ENCODE data around the gene RYR2.

The RYR2 gene

GRCh38 chr1:237670302-237670701, 628.3 kb downstream of the RYR2 start:
- no peak for TF ChIP-seq CTCF (IDR thresholded peaks at IDR 0.05; ENCODE audit: low read depth, low read length)
- no peak for DNase-seq (ENCODE audit: low read depth in 2 of 2)

GRCh38 chr1:237671262-237671661, 629.3 kb downstream of the RYR2 start:
- peak in 1 of 2 donors; percentile 4 for DNase-seq (ENCODE audit: low read depth in 2 of 2)
- H3K4me3 ChIP-seq (replicated peaks in 1 of 2; ENCODE audit: low read depth in 2 of 2, low read length in 2 of 2), result no peak overlapping the region
- TF ChIP-seq CTCF (IDR thresholded peaks at IDR 0.05; ENCODE audit: low read depth, low read length), result no peak

More at GRCh38 chr1:237670302-237670701, 628.3 kb downstream of the RYR2 start:
- H3K4me3 ChIP-seq (replicated peaks in 1 of 2; ENCODE audit: low read depth in 2 of 2, low read length in 2 of 2), result no peak overlapping the region

GRCh38 chr1:237671935-237672334, 630.0 kb downstream of the RYR2 start:
- no peak overlapping the region for H3K4me3 ChIP-seq (replicated peaks in 1 of 2; ENCODE audit: low read depth in 2 of 2, low read length in 2 of 2)
- TF ChIP-seq CTCF (IDR thresholded peaks at IDR 0.05; ENCODE audit: low read depth, low read length), result no peak
- DNase-seq (ENCODE audit: low read depth in 2 of 2), result no peak

- no peak overlapping the region for H3K4me3 ChIP-seq (replicated peaks in 1 of 2; ENCODE audit: low read depth in 2 of 2, low read length in 2 of 2)
- TF ChIP-seq CTCF (IDR thresholded peaks at IDR 0.05; ENCODE audit: low read depth, low read length), result no peak
- peak in 1 of 2 donors; percentile 3 for DNase-seq (ENCODE audit: low read depth in 2 of 2)
Observed at GRCh38 chr1:237672748-237673147, 630.8 kb downstream of the RYR2 start.

GRCh38 chr1:237673631-237674030, 631.6 kb downstream of the RYR2 start:
- DNase-seq (ENCODE audit: low read depth in 2 of 2), result no peak
- no peak overlapping the region for H3K4me3 ChIP-seq (replicated peaks in 1 of 2; ENCODE audit: low read depth in 2 of 2, low read length in 2 of 2)
- no peak for TF ChIP-seq CTCF (IDR thresholded peaks at IDR 0.05; ENCODE audit: low read depth, low read length)

- H3K4me3 ChIP-seq (replicated peaks in 1 of 2; ENCODE audit: low read depth in 2 of 2, low read length in 2 of 2), result no peak overlapping the region
- peak; percentile 27 to 48 for DNase-seq (ENCODE audit: low read depth in 2 of 2)
- TF ChIP-seq CTCF (IDR thresholded peaks at IDR 0.05; ENCODE audit: low read depth, low read length), result no peak
Observed at GRCh38 chr1:237677979-237678378, 636.0 kb downstream of the RYR2 start.

GRCh38 chr1:237679687-237680086, 637.7 kb downstream of the RYR2 start:
- no peak for DNase-seq (ENCODE audit: low read depth in 2 of 2)
- no peak overlapping the region for H3K4me3 ChIP-seq (replicated peaks in 1 of 2; ENCODE audit: low read depth in 2 of 2, low read length in 2 of 2)
- TF ChIP-seq CTCF (IDR thresholded peaks at IDR 0.05; ENCODE audit: low read depth, low read length), result no peak

All from cardiac fibroblast (primary cell).